GM10847 (cell line): ENCODE data around the gene C1orf74.

Experiments
- POLR2A ChIP-seq: IDR thresholded peaks from 2 replicates; pipeline ENCODE4 v1.6.1; 2011; ENCODE audit not compliant: insufficient read length; ENCODE audit errors: extremely low read depth

C1orf74 gene

GRCh38 chr1:209809611-209810010 lies 25.3 kb upstream of the C1orf74 start:
- TF ChIP-seq POLR2A: no peak

GRCh38 chr1:209808059-209808581 lies 23.8 kb upstream of the C1orf74 start:
- TF ChIP-seq POLR2A: no peak

DNA sequence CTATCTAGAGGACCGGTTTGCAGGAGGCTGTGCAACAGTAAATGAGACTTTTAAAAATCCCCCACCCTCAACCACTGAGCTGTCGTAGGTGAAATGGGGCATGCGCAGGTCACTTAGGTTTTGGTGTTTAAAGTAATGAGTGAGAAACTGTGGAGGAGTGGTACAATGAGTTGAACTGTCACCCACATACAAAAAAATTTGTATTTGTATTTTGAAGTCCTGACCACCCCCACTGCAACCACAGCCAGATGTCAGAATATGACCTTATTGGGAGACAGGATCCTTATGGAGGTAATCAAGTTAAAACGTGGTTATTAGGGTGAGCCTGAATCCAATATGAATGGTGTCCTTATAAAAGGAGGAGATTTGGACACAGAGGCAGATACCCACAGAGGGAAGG lies 23.1 kb upstream of the C1orf74 start:
- no peak for TF ChIP-seq POLR2A

DNA sequence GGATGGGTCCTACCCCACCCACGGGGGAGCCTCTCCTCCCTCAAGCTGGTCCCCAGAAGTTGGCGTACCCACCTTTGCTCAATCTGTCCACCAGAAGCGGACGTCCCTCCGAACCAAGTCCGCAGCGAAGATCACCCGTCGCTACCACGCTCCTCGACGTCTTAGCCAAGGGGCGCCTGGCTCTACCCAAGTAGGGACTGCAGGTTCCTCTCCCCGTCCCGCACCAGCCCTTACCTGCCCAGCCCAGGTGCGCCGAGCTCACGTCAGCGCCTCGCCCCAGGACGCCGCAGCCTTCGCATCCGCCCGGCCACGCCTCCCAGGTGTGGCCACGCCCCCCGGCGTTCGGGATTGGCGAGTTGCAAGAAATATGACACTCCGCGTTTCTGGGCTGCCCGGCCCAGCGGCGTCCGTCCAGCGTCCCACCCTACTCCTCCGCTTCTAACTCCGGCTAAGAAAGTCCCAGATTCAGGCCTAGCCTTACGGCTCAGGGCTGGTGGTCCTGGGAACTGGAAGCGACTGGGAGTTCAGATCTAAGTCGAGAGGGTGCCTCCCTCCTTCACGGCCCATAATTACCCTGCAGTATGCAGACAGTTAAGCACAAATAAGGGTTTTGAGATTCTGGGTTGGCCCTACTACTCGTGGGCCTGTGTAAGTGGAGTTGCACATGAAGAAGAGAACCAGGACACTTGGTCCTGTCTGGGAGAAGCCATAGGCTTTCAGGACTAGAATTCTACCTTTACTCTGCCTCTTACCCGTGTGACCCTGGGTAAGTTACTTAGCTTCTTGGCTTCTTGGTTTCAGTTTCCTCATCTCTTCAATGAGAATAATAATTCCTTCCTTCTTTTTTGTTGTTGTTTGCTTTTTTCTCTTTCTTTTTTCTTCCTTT lies 21.8 kb upstream of the C1orf74 start, which contains the start of gene IRF6:
TSS of gene IRF6 (minus strand) at position 268 of the 886 bp plus-strand sequence. CDS start 4,729 bp downstream, outside the sequence.
- no peak for TF ChIP-seq POLR2A

- TF ChIP-seq POLR2A: no peak
These were observed 21.0 kb upstream of the C1orf74 start for GRCh38 chr1:209805341-209805781.

DNA sequence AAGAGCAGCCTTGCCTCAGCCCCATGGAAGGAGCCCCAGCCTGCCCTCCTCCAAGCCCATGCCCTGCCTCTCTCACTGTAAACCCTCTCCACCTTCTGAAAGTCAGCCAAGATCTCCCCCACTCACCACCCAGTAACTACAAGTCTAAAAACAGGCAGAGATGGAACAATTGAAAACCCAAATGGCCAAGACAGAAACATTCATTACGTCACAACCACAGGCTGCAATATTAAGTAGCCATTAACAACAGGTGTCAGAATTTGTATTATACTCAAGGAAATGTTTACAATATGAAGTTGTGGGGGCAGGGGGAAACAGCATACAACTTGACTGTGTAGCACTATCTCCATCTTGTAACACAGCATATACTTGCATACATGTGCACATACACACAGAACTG lies 19.2 kb upstream of the C1orf74 start:
- TF ChIP-seq POLR2A: no peak

DNA sequence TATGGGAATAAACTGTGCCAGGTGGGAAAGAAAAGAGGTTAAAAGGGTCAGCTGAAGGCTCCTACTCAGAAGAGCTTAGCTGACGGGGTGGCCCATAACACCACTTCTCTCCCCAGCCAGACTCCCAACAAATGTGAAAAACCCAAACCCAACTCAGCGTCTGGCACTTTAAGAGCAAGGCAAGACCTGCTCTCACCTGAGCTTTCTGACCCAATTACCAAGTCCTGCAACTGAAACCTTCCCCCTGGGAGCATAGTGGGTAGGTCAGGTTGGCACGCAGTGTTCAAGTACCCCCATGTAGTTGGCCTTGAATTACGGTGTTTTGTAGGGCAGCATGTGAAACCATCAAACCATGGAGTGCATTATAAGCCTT lies 18.4 kb upstream of the C1orf74 start:
- TF ChIP-seq POLR2A: no peak

- no peak for TF ChIP-seq POLR2A
These were observed 17.9 kb upstream of the C1orf74 start for GRCh38 chr1:209802117-209802779.

DNA sequence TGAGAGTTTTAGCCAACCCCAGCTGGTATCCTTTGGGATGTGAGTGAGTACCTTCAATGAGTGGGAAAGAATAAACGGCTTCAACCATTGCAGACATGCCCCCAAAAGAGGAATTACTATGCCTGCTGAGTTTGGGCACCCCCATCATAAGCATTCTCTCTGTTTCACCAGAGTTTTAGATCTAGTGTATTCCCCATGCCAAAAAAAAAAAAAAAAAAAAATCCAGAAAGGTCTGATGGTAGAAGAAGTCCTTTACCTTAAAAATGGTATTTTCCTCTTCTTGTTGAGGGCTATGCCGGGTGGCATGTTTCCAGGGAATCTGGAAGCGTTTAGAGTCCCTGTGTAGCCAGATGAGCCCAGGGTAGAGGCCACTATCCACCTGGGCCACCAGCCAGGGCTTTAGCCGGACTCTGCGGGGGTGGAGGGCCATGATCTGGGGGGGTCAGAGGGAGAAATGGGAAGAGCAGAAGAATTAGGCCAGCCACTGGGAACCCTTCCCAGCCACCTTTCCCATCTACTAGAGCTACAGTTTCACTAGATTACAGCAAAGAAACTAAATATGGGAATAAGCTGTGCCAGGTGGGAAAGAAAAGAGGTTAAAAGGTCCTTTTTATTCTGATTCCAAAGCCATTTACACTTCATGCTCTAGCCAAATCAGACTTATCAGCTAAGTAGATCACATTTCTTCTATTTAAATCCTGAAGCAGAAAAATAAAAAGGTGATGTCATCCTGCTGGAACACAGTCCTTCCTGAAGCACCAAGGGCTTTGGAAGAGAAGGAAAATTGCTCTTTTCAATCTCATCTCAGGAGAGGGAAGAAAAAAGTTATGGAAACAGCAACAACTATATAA lies 16.9 kb upstream of the C1orf74 start:
- TF ChIP-seq POLR2A: no peak

GRCh38 chr1:209797978-209798639 lies 13.8 kb upstream of the C1orf74 start:
- no peak for TF ChIP-seq POLR2A

GRCh38 chr1:209791920-209792319 lies 7.6 kb upstream of the C1orf74 start:
- no peak for TF ChIP-seq POLR2A

GRCh38 chr1:209790286-209791193 lies 6.2 kb upstream of the C1orf74 start:
- TF ChIP-seq POLR2A: no peak

DNA sequence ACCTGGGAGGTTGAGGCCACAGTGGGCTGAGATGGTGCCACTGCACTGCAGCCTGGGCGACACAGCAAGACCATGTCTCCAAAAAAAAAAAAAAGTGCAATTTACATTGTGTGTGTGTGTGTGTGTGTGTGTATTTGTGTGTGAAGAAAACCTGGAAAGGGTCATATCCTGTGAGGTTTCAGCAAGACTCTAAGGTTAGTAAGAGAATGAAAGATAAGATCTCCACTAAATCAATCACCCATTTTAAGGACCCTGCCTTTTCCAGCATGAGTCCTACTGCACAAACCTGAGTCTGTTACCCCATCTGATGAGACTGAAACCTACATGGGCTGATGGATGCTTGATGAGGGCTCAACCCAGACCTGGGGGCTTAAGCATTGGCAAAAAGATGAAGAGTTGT lies 4.9 kb upstream of the C1orf74 start:
- no peak for TF ChIP-seq POLR2A

DNA sequence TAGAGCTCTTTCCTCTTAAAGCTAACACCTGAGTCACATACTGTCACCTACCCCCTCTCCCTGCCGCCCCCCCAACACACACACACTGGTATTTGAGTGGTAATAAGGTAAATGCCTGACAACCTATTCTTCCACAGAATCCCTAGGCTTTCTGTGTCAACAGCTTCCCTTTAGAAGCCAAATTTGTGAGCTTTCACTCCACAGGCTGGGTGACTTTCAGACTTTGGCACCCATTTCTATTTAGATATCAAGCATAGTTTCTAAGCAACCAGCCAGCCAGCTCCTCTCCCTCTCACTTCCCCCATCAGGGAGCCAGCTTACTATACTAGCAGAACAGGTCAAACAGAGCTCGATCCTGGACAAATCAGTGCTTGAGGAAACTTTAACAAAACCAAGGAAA lies 3.2 kb upstream of the C1orf74 start:
- TF ChIP-seq POLR2A: no peak
